GM21717 (cell line): Measurements from ENCODE around the gene IGF1.
"Not testable (repeated sequence)": the region's sequence is repeated elsewhere in the genome, so short reads cannot be mapped to it uniquely, and the experiment has no call there.

Experiments
- ATAC-seq: cut with Tn5 transposase; IDR thresholded peaks from one replicate; pipeline ENCODE4 v1.9.1; 2021; ENCODE audit warnings: mild to moderate bottlenecking, moderate library complexity; ENCODE audit not compliant: unreplicated experiment

Gene IGF1

GRCh38 chr12:102462795-102463465, 17.4 kb downstream of the IGF1 start:
- no peak for ATAC-seq

GRCh38 chr12:102462386-102462785, 18.0 kb downstream of the IGF1 start:
- no peak for ATAC-seq

- ATAC-seq: no peak
Observed at GRCh38 chr12:102461501-102461900, 18.9 kb downstream of the IGF1 start.

- ATAC-seq: no peak
Observed at GRCh38 chr12:102459314-102459713, 21.0 kb downstream of the IGF1 start.

GRCh38 chr12:102454808-102455760, 25.3 kb downstream of the IGF1 start:
- ATAC-seq: no peak

GRCh38 chr12:102454330-102454729, 26.0 kb downstream of the IGF1 start:
- no peak for ATAC-seq

- no peak for ATAC-seq
Observed at GRCh38 chr12:102452605-102453004, 27.8 kb downstream of the IGF1 start.

GRCh38 chr12:102449018-102449417, 31.3 kb downstream of the IGF1 start:
- ATAC-seq: not testable (repeated sequence)

GRCh38 chr12:102447426-102447825, 32.9 kb downstream of the IGF1 start:
- ATAC-seq: not testable (repeated sequence)

GRCh38 chr12:102444707-102445106, 35.7 kb downstream of the IGF1 start:
- no peak for ATAC-seq

- ATAC-seq: no peak
Observed at GRCh38 chr12:102444093-102444492, 36.3 kb downstream of the IGF1 start.

- no peak for ATAC-seq
Observed at GRCh38 chr12:102441077-102441596, 39.2 kb downstream of the IGF1 start.

GRCh38 chr12:102439426-102440405, 40.6 kb downstream of the IGF1 start:
- no peak for ATAC-seq

GRCh38 chr12:102438827-102439210, 41.5 kb downstream of the IGF1 start:
- no peak for ATAC-seq

- no peak for ATAC-seq
Observed at GRCh38 chr12:102438047-102438826, 42.1 kb downstream of the IGF1 start.

GRCh38 chr12:102437511-102437910, 42.9 kb downstream of the IGF1 start:
- ATAC-seq: no peak

- no peak for ATAC-seq
Observed at GRCh38 chr12:102436867-102437266, 43.5 kb downstream of the IGF1 start.

GRCh38 chr12:102435827-102436436, 44.4 kb downstream of the IGF1 start:
- no peak for ATAC-seq

GRCh38 chr12:102433304-102433703, 47.1 kb downstream of the IGF1 start:
- no peak for ATAC-seq
